Esophagus squamous epithelium (tissue), 5 donors: Measurements from ENCODE around the gene CYP2W1. TPM values are rescaled to one million over a fixed set of nuclear protein-coding genes. Genes with fewer than 3 reads are reported as not detected.

Source experiments
- DNase-seq: peaks from one replicate; lab custom pipeline; 2025; lab: John Stamatoyannopoulos, UW
- H3K27ac ChIP-seq, 4 donors: fragments of 200-600 bp; sonication (generic); one replicate each; pipeline ENCODE4 v1.5.1; 2016 to 2019; ENCODE audit warnings: mild to moderate bottlenecking in 1 of 4
- H3K27me3 ChIP-seq, 4 donors: fragments of 200-600 bp; sonication (generic); 1 replicate in 3 of 4; 2 replicates in 1 of 4; pipeline versions ENCODE4 v1.5.1 to v1.6.0; 2017 to 2021; ENCODE audit warnings: antibody characterized with exemption in 1 of 4
- H3K36me3 ChIP-seq, 3 donors: fragments of 200-600 bp; sonication (generic); one replicate each; pipeline ENCODE4 v1.5.1; 2016 to 2019
- H3K4me1 ChIP-seq, 3 donors: fragments of 200-600 bp; sonication (generic); one replicate each; pipeline ENCODE4 v1.5.1; 2017 to 2019
- H3K4me3 ChIP-seq, 4 donors: fragments of 200-600 bp; sonication (generic); 1 replicate in 3 of 4; 2 replicates in 1 of 4; pipeline ENCODE4 v1.5.1; 2016 to 2019; ENCODE audit warnings: mild to moderate bottlenecking in 2 of 4, moderate library complexity in 1 of 4
- H3K9me3 ChIP-seq, 3 donors: fragments of 200-600 bp; sonication (generic); one replicate each; pipeline ENCODE4 v1.5.1; 2016 to 2019
- POLR2A ChIP-seq, 4 donors: fragments of 450-650 bp; IDR thresholded peaks; one replicate each; pipeline ENCODE4 v1.6.1; 2017; ENCODE audit warnings: antibody characterized with exemption in 4 of 4, mild to moderate bottlenecking in 4 of 4, moderate library complexity in 3 of 4
- WGBS, 2 donors: methylation state at CpG; one replicate each; pipeline ENCODE4 v1.1.5; 2018; 5-methylcytosine and 5-hydroxymethylcytosine counted together
- intact Hi-C: fragments of 100-400 bp; cut with DNase I; formaldehyde crosslinking; loops from one replicate; pipeline ENCODE4 v1.15.0; 2022
- total RNA-seq, 4 donors: library from RNA; depleted of rRNA; stranded (reverse); fragments of >200 nt; gene quantifications; one replicate each; pipeline ENCODE4 v1.1.0, GENCODE V29; 2016
- TF ChIP-seq, protein P1 (sequence below), 6 experiments: fragments of 450-650 bp in 4 of 6; fragments of 200-600 bp in 2 of 6; sonication (generic) in 2 of 6; IDR thresholded peaks; one replicate each; pipeline ENCODE4 v1.5.1; 2016 to 2019; ENCODE audit warnings: antibody characterized with exemption in 6 of 6, mild to moderate bottlenecking in 4 of 6, moderate library complexity in 4 of 6
- donor health status: DM: yes; HTN: yes; CAD: no.

Gene CYP2W1
- total RNA-seq, 4 donors from 2014 or later, result 0.76 TPM; not detected in 3

DNA sequence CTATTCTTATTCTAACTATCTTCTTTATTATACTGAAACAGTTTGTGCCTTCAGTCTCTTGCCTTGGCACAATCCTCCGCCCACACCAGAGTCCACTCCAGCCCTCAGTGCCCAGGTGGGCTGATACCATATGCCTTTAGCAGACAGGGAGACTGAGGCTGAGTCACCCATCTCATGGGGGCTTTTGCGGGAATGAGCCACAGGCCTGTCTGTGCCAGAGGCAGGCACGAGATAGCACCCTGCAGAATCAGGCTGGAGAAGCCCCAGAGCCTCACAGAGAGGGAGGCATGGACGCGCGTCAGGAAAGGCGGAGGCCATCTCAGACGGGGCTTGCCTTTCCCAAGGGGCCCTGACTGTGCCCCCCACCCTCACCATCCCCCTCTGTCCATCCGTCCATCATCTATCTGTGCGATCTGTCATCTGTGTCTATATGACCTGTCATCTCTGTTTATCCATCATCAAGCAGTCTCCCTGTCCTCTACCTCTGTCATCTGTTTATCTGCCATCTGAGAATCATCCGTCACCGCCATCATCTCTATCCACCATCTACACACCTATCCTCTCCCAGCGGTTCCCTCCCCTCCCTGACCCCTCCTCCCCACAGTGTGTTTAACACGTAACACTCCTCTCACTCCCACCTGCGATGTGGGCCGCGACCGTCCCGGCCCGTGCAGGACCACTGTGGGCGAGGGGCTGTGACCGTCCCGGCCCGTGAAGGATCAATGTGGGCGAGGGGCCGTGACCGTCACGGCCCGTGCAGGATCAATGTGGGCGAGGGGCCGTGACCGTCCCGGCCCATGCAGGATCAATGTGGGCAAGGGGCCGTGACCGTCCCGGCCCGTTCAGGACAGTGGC, 21.2 kb upstream of the CYP2W1 start:
- H3K4me1 ChIP-seq, result peaks cover 6 to 40% (median 25%) of the 10 kb centered on the region in 3 donors
- TF ChIP-seq, protein P1, sequence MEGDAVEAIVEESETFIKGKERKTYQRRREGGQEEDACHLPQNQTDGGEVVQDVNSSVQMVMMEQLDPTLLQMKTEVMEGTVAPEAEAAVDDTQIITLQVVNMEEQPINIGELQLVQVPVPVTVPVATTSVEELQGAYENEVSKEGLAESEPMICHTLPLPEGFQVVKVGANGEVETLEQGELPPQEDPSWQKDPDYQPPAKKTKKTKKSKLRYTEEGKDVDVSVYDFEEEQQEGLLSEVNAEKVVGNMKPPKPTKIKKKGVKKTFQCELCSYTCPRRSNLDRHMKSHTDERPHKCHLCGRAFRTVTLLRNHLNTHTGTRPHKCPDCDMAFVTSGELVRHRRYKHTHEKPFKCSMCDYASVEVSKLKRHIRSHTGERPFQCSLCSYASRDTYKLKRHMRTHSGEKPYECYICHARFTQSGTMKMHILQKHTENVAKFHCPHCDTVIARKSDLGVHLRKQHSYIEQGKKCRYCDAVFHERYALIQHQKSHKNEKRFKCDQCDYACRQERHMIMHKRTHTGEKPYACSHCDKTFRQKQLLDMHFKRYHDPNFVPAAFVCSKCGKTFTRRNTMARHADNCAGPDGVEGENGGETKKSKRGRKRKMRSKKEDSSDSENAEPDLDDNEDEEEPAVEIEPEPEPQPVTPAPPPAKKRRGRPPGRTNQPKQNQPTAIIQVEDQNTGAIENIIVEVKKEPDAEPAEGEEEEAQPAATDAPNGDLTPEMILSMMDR (IDR thresholded peaks at IDR 0.05), result no peak
- TF ChIP-seq POLR2A (IDR thresholded peaks at IDR 0.05), result no peak
- H3K27ac ChIP-seq, result no peak overlapping the region
- peaks cover 0 to 41% (median 0%) of the 10 kb centered on the region in 4 donors for H3K27me3 ChIP-seq
- H3K9me3 ChIP-seq, result no peaks in the 10 kb centered on the region
- intact Hi-C loops, result no loop called here
- WGBS, 2 donors, result 81 to 82% methylated on average over 16 to 18 of the region's 37 CpGs
- H3K36me3 ChIP-seq, result peaks cover 0 to 3% (median under 1%) of the 10 kb centered on the region in 3 donors
- H3K4me3 ChIP-seq, result no peak overlapping the region
- DNase-seq, result no peak

DNA sequence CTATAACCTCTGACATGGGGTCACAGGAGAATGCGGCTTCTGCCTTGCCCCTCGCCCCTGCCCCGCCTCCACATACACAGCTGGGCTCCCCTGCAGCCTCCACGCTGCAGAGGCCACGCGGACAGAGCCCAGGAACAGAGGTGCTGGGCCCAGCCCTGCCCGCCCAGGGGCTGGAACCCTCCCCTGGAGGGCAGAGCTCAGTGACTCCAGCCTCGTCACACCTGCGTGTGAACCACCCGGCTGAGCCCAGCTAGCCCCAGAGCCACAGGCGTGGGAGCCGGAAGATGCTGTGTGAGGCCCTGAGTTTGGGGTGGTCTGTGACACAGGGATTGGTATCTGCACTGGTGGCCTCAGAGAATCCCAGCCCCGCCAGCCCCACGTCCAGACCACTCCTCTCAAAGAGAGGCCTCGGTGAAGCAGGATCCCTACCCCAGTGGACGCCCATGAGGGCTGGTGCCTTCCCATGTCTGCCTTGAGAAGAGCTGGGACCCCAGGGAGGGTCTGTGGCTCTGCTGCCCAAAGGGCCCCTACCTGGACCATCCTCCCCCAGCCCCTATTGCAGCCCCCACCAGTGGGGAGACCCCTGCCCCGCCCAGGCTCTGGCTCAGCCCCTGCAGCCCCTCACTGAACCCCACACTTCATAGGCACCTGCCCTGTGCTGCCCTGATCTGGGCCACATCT, 20.4 kb upstream of the CYP2W1 start:
- H3K27ac ChIP-seq, result no peak overlapping the region
- WGBS, 2 donors, result 81 to 96% methylated on average over 4 of the region's 17 CpGs
- H3K4me3 ChIP-seq, result no peak overlapping the region
- H3K9me3 ChIP-seq, result no peaks in the 10 kb centered on the region
- DNase-seq, result no peak
- H3K27me3 ChIP-seq, result peaks cover 0 to 33% (median 0%) of the 10 kb centered on the region in 4 donors
- peaks cover 6 to 40% (median 25%) of the 10 kb centered on the region in 3 donors for H3K4me1 ChIP-seq
- H3K36me3 ChIP-seq, result peaks cover 4 to 11% (median 8%) of the 10 kb centered on the region in 3 donors
- TF ChIP-seq, protein P1 (IDR thresholded peaks at IDR 0.05), result no peak
- TF ChIP-seq POLR2A (IDR thresholded peaks at IDR 0.05), result no peak
- intact Hi-C loops, result no loop called here

DNA sequence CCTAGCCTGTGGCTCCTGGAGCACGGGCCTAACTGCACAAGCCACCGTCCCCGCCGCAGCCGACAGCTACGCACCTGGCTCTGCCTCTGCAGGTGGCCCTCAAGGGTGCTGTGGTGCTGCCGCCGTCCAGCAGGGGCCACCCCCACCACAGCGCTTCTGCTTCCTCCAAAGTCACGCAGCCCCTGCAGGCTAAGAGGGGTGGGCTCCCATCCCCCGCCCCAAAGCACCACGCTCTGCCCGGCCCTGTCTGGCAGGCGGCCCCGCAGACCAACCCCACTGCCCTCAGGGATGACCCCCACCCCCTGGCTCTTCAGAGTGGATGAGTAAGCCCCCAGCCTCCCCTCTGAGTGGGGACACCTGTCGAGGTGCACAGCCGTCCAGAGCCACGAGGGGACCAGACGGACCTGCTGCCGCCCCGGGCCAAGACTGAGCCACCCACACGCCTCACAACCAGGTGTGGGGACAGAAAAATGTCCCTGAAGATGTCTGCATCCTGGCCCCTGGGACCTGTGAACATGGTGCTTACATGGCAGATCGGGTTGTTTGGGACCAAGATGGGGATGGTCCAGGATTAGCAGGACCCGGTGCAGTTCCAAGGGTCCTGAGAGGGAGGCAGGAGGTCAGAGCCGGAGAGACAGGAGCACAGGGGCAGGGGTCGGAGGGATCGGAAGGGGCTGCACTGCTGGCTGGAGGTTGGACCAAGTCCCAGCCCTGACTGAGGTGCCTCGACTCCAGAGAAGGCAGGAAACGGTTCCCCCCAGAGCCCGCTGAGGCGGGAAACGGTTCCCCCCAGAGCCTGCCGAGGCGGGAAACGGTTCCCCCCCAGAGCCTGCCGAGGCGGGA, 19.5 kb upstream of the CYP2W1 start:
- Histone ChIP-seq H3K4me3 (no peak overlapping the region), H3K9me3 (no peaks in the 10 kb centered on the region), H3K27me3 (peaks cover 0 to 24% (median 0%) of the 10 kb centered on the region in 4 donors), H3K36me3 (peaks cover 13 to 20% (median 13%) of the 10 kb centered on the region in 3 donors), H3K27ac (peak overlapping the region in 1 of 4 donors; percentile 79), H3K4me1 (peaks cover 6 to 40% (median 25%) of the 10 kb centered on the region in 3 donors)
- intact Hi-C loops, result no loop called here
- DNase-seq, result no peak
- 48% methylated on average over 13 of the region's 37 CpGs; no CpG with 5 or more reads in 1 of the 2 donors for WGBS, 2 donors
- TF ChIP-seq, protein P1 (IDR thresholded peaks at IDR 0.05), result peak in 2 of 6 experiments; percentile 11 to 12
- TF ChIP-seq POLR2A (IDR thresholded peaks at IDR 0.05), result no peak

DNA sequence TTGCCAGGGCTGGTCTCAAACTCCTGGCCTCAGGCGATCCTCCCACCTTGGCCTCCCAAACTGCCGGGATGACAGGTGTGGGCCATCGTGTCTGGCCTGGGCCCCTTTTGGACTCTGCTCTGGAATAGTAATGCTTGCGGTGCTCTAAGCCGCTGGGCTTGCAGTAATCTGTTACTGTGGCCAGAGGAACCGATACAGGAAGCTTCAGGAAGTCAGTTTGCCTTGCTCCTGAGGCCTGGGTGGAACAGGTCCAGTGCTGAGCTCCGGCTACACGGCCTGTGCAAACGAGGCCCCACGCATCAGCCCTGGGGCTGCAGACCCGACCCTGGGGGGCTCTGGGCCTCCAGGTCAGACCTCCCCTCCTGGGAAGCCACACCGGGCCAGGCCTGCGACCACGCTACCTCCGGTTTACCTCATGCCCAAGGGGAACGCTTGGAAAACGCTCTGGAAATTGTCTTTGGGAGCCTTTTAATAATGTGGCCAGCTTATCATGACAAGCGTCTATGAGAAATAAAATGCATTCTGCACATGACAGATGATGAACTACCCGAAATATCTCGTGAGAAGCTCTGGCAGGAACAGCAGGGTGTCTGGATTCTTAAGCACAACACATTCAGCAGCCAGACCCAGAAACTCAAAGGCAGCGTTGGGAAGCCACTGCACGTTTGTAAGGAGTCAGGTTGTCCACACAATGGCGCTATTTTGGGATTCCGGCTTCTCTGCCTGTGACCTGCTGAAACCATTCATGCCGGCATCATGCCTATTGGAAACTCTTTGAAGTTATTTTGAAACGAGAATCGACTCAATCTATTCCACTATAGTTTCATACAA, 18.4 kb upstream of the CYP2W1 start:
- peaks cover 0 to 15% (median 0%) of the 10 kb centered on the region in 4 donors for H3K27me3 ChIP-seq
- 36 to 41% methylated on average over 13 to 14 of the region's 27 CpGs for WGBS, 2 donors
- DNase-seq, result no peak
- TF ChIP-seq, protein P1 (IDR thresholded peaks at IDR 0.05), result peak in 2 of 6 experiments; percentile 4 to 14
- no peak for TF ChIP-seq POLR2A (IDR thresholded peaks at IDR 0.05)
- H3K4me3 ChIP-seq, result no peak overlapping the region
- H3K4me1 ChIP-seq, result peaks cover 6 to 40% (median 25%) of the 10 kb centered on the region in 3 donors
- peaks cover 13 to 32% (median 22%) of the 10 kb centered on the region in 3 donors for H3K36me3 ChIP-seq
- H3K9me3 ChIP-seq, result no peaks in the 10 kb centered on the region
- intact Hi-C loops, result no loop called here
- peak overlapping the region; percentile 20 to 86 (median 60) for H3K27ac ChIP-seq
